ENCODE data around the gene OR1J2. TPM values are rescaled to one million over a fixed set of nuclear protein-coding genes. Genes with fewer than 3 reads are reported as not detected.

OR1J2 gene
- total and polyA plus RNA-seq, 12 donors: not detected

DNA sequence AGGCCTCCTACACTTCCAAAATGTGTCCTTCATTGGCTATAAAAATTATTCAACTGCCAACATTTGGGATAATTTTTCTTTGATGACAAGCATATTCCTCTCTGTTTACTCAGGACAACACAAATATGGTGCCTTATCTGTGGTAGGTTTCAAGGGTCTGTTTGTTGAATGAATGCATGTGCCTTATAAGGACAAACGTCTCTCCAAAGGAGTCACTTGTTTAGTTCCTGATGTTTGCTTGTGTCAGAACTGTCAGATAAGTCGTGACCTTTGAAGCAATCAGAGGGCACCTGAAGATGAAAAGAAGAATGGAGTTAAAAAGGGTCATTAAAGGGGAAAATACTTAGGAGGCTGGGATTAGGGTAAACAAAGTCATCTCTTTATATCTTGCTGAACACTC, 3.6 kb upstream of the OR1J2 start:
- intact Hi-C loops (cut with DNase I): no loop called here
- no peak overlapping the region for H3K27ac ChIP-seq

GRCh38 chr9:122518226-122518625, 7.6 kb downstream of the OR1J2 start:
- Histone ChIP-seq H3K27me3 (peaks cover 10% of the 10 kb centered on the region), H3K4me1 (replicated peaks in 1 of 2) (no peaks in the 10 kb centered on the region), H3K27ac (no peak overlapping the region), H3K36me3 (replicated peaks in 1 of 2) (no peaks in the 10 kb centered on the region), H3K4me3 (no peak overlapping the region), H3K9me3 (replicated peaks in 1 of 3) (no peaks in the 10 kb centered on the region)
- no peak for TF ChIP-seq CTCF (IDR thresholded peaks at IDR 0.05)
- TF ChIP-seq POLR2A (IDR thresholded peaks at IDR 0.05): no peak
- DNase-seq: no peak
- intact Hi-C loops (cut with DNase I): no loop called here
- WGBS, 4 donors: 47 to 58% (median 49%) methylated on average over 2 of the region's 2 CpGs

More for the DNA sequence above, 3.6 kb upstream of the OR1J2 start:
- Histone ChIP-seq H3K9me3 (replicated peaks in 1 of 3) (no peaks in the 10 kb centered on the region), H3K27me3 (no peaks in the 10 kb centered on the region), H3K4me3 (no peak overlapping the region), H3K36me3 (replicated peaks in 1 of 2) (no peaks in the 10 kb centered on the region), H3K4me1 (replicated peaks in 1 of 2) (no peaks in the 10 kb centered on the region)
- WGBS, 4 donors: 17 to 53% (median 42%) methylated on average over 2 of the region's 2 CpGs
- no peak for TF ChIP-seq POLR2A (IDR thresholded peaks at IDR 0.05)
- TF ChIP-seq CTCF (IDR thresholded peaks at IDR 0.05): no peak
- DNase-seq: no peak

DNA sequence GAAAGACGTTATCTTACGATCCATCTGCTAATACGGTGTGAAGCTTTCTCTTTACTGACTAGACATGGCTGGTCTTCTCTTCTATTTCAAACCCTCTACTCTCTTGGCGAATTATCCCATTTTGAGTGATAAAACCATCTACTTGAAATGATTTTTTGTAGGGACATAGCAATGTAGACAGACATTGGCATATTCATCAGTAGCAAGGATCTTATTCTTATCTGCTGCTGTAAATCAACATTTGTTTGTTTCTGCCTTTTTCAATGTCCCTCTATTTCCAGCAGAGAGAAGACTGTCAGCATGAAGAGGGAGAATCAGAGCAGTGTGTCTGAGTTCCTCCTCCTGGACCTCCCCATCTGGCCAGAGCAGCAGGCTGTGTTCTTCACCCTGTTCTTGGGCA, 8.2 kb downstream of the OR1J2 start, which contains the start of gene OR1J4:
Gene OR1J4, plus strand, starts transcription at position 301 of the 400 bp plus-strand sequence. Its CDS starts 0 bp downstream, at position 301.
- WGBS, 4 donors: 69 to 75% (median 72%) methylated on average over 4 of the region's 4 CpGs
- no peak within 1 kb of the TSS for H3K4me3 ChIP-seq
- no peaks in the 10 kb centered on the region for H3K4me1 ChIP-seq (replicated peaks in 1 of 2)
- H3K27me3 ChIP-seq: peaks cover 10% of the 10 kb centered on the region
- TF ChIP-seq CTCF (IDR thresholded peaks at IDR 0.05) (no peak), POLR2A (IDR thresholded peaks at IDR 0.05) (no peak)
- H3K36me3 ChIP-seq (replicated peaks in 1 of 2): no peaks in the 10 kb centered on the region
- intact Hi-C loops (cut with DNase I): no loop called here
- no peaks in the 10 kb centered on the region for H3K9me3 ChIP-seq (replicated peaks in 1 of 3)
- H3K27ac ChIP-seq: no peak within 1 kb of the TSS
- no peak for DNase-seq

DNA sequence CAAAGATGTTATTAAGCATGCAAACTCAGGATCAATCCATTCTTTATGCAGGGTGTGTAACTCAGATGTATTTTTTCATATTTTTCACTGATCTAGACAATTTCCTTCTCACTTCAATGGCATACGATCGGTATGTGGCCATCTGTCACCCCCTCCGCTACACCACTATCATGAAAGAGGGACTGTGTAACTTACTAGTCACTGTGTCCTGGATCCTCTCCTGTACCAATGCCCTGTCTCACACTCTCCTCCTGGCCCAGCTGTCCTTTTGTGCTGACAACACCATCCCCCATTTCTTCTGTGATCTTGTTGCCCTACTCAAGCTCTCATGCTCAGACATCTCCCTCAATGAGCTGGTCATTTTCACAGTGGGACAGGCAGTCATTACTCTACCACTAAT, 8.8 kb downstream of the OR1J2 start:
- 77 to 87% (median 84%) methylated on average over 3 of the region's 3 CpGs for WGBS, 4 donors
- TF ChIP-seq POLR2A (IDR thresholded peaks at IDR 0.05): no peak
- no peaks in the 10 kb centered on the region for H3K9me3 ChIP-seq (replicated peaks in 1 of 3)
- H3K27ac ChIP-seq: no peak overlapping the region
- intact Hi-C loops (cut with DNase I): no loop called here
- H3K27me3 ChIP-seq: peaks cover 12% of the 10 kb centered on the region
- no peaks in the 10 kb centered on the region for H3K4me1 ChIP-seq (replicated peaks in 1 of 2)
- no peaks in the 10 kb centered on the region for H3K36me3 ChIP-seq (replicated peaks in 1 of 2)
- H3K4me3 ChIP-seq: no peak overlapping the region
- no peak for DNase-seq

DNA sequence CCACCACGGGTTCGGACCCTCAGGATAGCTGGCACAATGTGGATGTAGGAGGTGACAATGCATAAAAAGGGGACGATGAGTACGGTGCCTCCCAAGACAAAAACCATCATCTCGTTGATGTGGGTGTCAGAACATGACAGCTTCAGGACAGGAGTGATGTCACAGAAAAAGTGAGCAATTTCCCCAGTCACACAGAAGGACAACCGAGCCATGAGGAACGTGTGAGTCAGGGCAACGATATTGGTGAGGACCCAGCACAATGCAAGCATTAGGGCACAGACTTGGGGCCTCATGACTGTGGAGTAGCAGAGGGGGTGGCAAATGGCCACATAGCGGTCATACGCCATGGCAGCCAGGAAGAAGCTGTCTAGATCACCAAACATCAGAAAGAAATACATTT, 16.0 kb downstream of the OR1J2 start:
- H3K27ac ChIP-seq: no peak overlapping the region
- intact Hi-C loops (cut with DNase I): no loop called here
- H3K4me1 ChIP-seq (replicated peaks in 1 of 2): no peaks in the 10 kb centered on the region
- no peak overlapping the region for H3K4me3 ChIP-seq
- WGBS, 4 donors: 72 to 83% (median 79%) methylated on average over 10 of the region's 10 CpGs
- TF ChIP-seq POLR2A (IDR thresholded peaks at IDR 0.05) (no peak), CTCF (IDR thresholded peaks at IDR 0.05) (no peak)
- H3K36me3 ChIP-seq (replicated peaks in 1 of 2): no peaks in the 10 kb centered on the region
- no peaks in the 10 kb centered on the region for H3K9me3 ChIP-seq (replicated peaks in 1 of 3)
- DNase-seq: no peak
- peaks cover 5% of the 10 kb centered on the region for H3K27me3 ChIP-seq
